ENCODE results near the gene NIP7. TPM values are rescaled to one million over a fixed set of nuclear protein-coding genes. Genes with fewer than 3 reads are reported as not detected.

The NIP7 gene
- total and polyA plus RNA-seq, 2 of the 4 experiments (the other 2 are of a cell fraction): 14.0 to 28.3 TPM

- DNase-seq (no peak), ATAC-seq (ENCODE audit: low read depth) (no peak)
- Histone ChIP-seq H3K9me1 (ENCODE audit: insufficient read depth, low read length) (peaks cover 10% of the 10 kb centered on the region), H3K27ac (ENCODE audit: insufficient read depth, low read length) (no peak overlapping the region), H4K20me1 (ENCODE audit: insufficient read depth, low read length) (peaks cover 61% of the 10 kb centered on the region), H3K9me3 (ENCODE audit: control insufficient read depth, insufficient read depth, low read length) (no peaks in the 10 kb centered on the region), H2BK15ac (ENCODE audit: low read depth, low read length) (no peak overlapping the region), H3K56ac (ENCODE audit: extremely low read depth, insufficient read depth, low read length) (no peak overlapping the region), H2BK20ac (ENCODE audit: low read depth, low read length) (no peak overlapping the region), H3K9ac (ENCODE audit: low read depth, low read length) (no peak overlapping the region), H4K5ac (ENCODE audit: low read depth, low read length) (no peak overlapping the region), H2AK9ac (replicated peaks; ENCODE audit: low read depth, low read length, poor library complexity) (no peak overlapping the region), H3K27me3 (ENCODE audit: control insufficient read depth, insufficient read depth, low read length) (no peaks in the 10 kb centered on the region), H2AFZ (replicated peaks; ENCODE audit: low read length, poor library complexity) (no peak overlapping the region), H2BK5ac (ENCODE audit: low read depth, low read length, poor library complexity, severe bottlenecking) (no peak overlapping the region), H3K4me1 (ENCODE audit: control insufficient read depth, insufficient read depth, low read length) (peaks cover 12% of the 10 kb centered on the region), H3K4me2 (ENCODE audit: low read depth, low read length) (no peak overlapping the region), H3K4me3 (ENCODE audit: insufficient read depth, low read depth, low read length) (no peak overlapping the region), H3K4ac (ENCODE audit: low read depth, low read length) (no peak overlapping the region), H3K23ac (ENCODE audit: low read depth, low read length) (no peak overlapping the region), H3K36me3 (ENCODE audit: control insufficient read depth, insufficient read depth, low read length) (peaks cover 44% of the 10 kb centered on the region), H3K14ac (replicated peaks; ENCODE audit: low read depth, low read length) (no peak overlapping the region), H3K18ac (ENCODE audit: low read depth, low read length) (no peak overlapping the region), H4K8ac (ENCODE audit: low read depth in 2 of 2, low read length in 2 of 2) (no peak overlapping the region), H2BK120ac (ENCODE audit: low read depth, low read length) (no peak overlapping the region), H3K79me1 (ENCODE audit: low read depth in 1 of 2, low read length in 2 of 2) (peaks cover 37 to 76% of the 10 kb centered on the region in 2 experiments), H2AK5ac (ENCODE audit: low read depth, low read length) (no peak overlapping the region), H4K91ac (ENCODE audit: insufficient read depth, low read depth, low read length) (no peak overlapping the region)
- BruUV-seq (replicated peaks): no TSS peak
- no peak for TF ChIP-seq RCOR1 (IDR thresholded peaks at IDR 0.05; ENCODE audit: insufficient replicate concordance, low read length)
- TF ChIP-seq FOS (IDR thresholded peaks at IDR 0.05; ENCODE audit: low read depth, low read length): no peak
- no peak for TF ChIP-seq CHD1 (IDR thresholded peaks at IDR 0.05; ENCODE audit: low read depth, low read length)
- no peak for TF ChIP-seq RFX5 (IDR thresholded peaks at IDR 0.05; ENCODE audit: low read depth, low read length)
- TF ChIP-seq, protein P1, sequence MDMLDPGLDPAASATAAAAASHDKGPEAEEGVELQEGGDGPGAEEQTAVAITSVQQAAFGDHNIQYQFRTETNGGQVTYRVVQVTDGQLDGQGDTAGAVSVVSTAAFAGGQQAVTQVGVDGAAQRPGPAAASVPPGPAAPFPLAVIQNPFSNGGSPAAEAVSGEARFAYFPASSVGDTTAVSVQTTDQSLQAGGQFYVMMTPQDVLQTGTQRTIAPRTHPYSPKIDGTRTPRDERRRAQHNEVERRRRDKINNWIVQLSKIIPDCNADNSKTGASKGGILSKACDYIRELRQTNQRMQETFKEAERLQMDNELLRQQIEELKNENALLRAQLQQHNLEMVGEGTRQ (IDR thresholded peaks at IDR 0.05; ENCODE audit: low read depth, low read length): no peak
- no peak for TF ChIP-seq POLR2A (IDR thresholded peaks at IDR 0.05; ENCODE audit: low read depth, low read length)
- TF ChIP-seq RAD21 (IDR thresholded peaks at IDR 0.05; ENCODE audit: low read length): no peak
- TF ChIP-seq CTCF (conservative IDR thresholded peaks at IDR 0.05; ENCODE audit: low read depth, low read length): no peak
- TF ChIP-seq MAZ (IDR thresholded peaks at IDR 0.05; ENCODE audit: borderline replicate concordance, low read depth, low read length): no peak
- TF ChIP-seq, protein P2, sequence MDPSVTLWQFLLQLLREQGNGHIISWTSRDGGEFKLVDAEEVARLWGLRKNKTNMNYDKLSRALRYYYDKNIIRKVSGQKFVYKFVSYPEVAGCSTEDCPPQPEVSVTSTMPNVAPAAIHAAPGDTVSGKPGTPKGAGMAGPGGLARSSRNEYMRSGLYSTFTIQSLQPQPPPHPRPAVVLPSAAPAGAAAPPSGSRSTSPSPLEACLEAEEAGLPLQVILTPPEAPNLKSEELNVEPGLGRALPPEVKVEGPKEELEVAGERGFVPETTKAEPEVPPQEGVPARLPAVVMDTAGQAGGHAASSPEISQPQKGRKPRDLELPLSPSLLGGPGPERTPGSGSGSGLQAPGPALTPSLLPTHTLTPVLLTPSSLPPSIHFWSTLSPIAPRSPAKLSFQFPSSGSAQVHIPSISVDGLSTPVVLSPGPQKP (IDR thresholded peaks at IDR 0.05; ENCODE audit: borderline replicate concordance, low read depth, low read length): no peak
- no peak for TF ChIP-seq BHLHE40 (IDR thresholded peaks at IDR 0.05; ENCODE audit: low read depth, low read length)
- no peak for TF ChIP-seq CEBPB (IDR thresholded peaks at IDR 0.05; ENCODE audit: low read depth, low read length)
- no peak for TF ChIP-seq NFE2L2 (IDR thresholded peaks at IDR 0.05; ENCODE audit: low read depth, low read length)
- TF ChIP-seq MAFK (IDR thresholded peaks at IDR 0.05; ENCODE audit: low read depth, low read length): no peak
- no peak for TF ChIP-seq SMC3 (IDR thresholded peaks at IDR 0.05; ENCODE audit: low read depth, low read length)
- TF ChIP-seq MXI1 (IDR thresholded peaks at IDR 0.05; ENCODE audit: borderline replicate concordance, low read depth, low read length): no peak
- intact Hi-C loops (cut with micrococcal nuclease): no loop called here
- WGBS, 2 experiments (ENCODE audit: extremely low coverage in 2 of 2, insufficient read length in 1 of 2): 93% methylated on average over 3 of the region's 14 CpGs; no CpG with 5 or more reads in 1 of the 2 experiments
- ChIA-PET CTCF (no interaction called here), POLR2A (ENCODE audit: unreplicated experiment) (no interaction called here)
- in situ Hi-C loops (cut with MboI; ENCODE audit: low sequenced_read_pairs): no loop called here
- dilution Hi-C loops (cut with HindIII; ENCODE audit: low sequenced_read_pairs, unreplicated experiment): no loop called here
These were observed 11.8 kb upstream of the NIP7 start for GRCh38 chr16:69327585-69328310.

All from IMR-90 (cell line).